Stimulated activated CD4-positive, alpha-beta T cell treated with anti-CD3 and anti-CD28 coated beads, Interleukin-1b, Interleukin-23, amount 100 ng/mL, for 1 hour (primary cell): ENCODE data around the gene TTYH3.
A peak's percentile ranks its signal among the peaks of the same experiment; 100 is the strongest.
"Not testable (repeated sequence)": the region's sequence is repeated elsewhere in the genome, so short reads cannot be mapped to it uniquely, and the experiment has no call there.

ENCODE experiments used
- DNase-seq, 2 donors: peaks; one replicate each; pipeline ENCODE4 v3.0.0-alpha.2; 2020; ENCODE audit warnings: low read depth in 2 of 2

TTYH3 gene

GRCh38 chr7:2665359-2665791 lies 33.6 kb downstream of the TTYH3 start:
- no peak for DNase-seq

- no peak for DNase-seq
Observed at GRCh38 chr7:2666155-2666554, 34.4 kb downstream of the TTYH3 start.

GRCh38 chr7:2666588-2667250 lies 34.9 kb downstream of the TTYH3 start:
- no peak for DNase-seq

- no peak for DNase-seq
Observed at GRCh38 chr7:2667843-2668242, 36.1 kb downstream of the TTYH3 start.

- DNase-seq: no peak
Observed at GRCh38 chr7:2668401-2668800, 36.6 kb downstream of the TTYH3 start.

- DNase-seq: no peak
Observed at GRCh38 chr7:2670171-2670570, 38.4 kb downstream of the TTYH3 start.

- DNase-seq: peak; percentile 32 to 47
Observed at GRCh38 chr7:2670720-2671391, 39.1 kb downstream of the TTYH3 start.

GRCh38 chr7:2673214-2673613 lies 41.4 kb downstream of the TTYH3 start:
- not testable (repeated sequence) for DNase-seq

- no peak for DNase-seq
Observed at GRCh38 chr7:2673934-2674333, 42.1 kb downstream of the TTYH3 start.

GRCh38 chr7:2675256-2675764 lies 43.5 kb downstream of the TTYH3 start:
- DNase-seq: no peak

- DNase-seq: not testable (repeated sequence)
Observed at GRCh38 chr7:2676576-2676975, 44.8 kb downstream of the TTYH3 start.

- not testable (repeated sequence) for DNase-seq
Observed at GRCh38 chr7:2678454-2678853, 46.7 kb downstream of the TTYH3 start.

- DNase-seq: not testable (repeated sequence)
Observed at GRCh38 chr7:2679135-2680127, 47.6 kb downstream of the TTYH3 start.

- DNase-seq: no peak
Observed at GRCh38 chr7:2680256-2680655, 48.5 kb downstream of the TTYH3 start.

GRCh38 chr7:2680792-2681490 lies 49.2 kb downstream of the TTYH3 start:
- DNase-seq: peak; percentile 17 to 20

- no peak for DNase-seq
Observed at GRCh38 chr7:2681929-2682799, 50.4 kb downstream of the TTYH3 start.

- DNase-seq: no peak
Observed at GRCh38 chr7:2684501-2684900, 52.7 kb downstream of the TTYH3 start.

- DNase-seq: no peak
Observed at GRCh38 chr7:2686101-2686500, 54.3 kb downstream of the TTYH3 start.

GRCh38 chr7:2687338-2687869 lies 55.6 kb downstream of the TTYH3 start:
- no peak for DNase-seq

- DNase-seq: no peak
Observed at GRCh38 chr7:2687881-2688318, 56.1 kb downstream of the TTYH3 start, which contains the start of gene AMZ1. AMZ1 (plus strand) TSS chr7:2688202; CDS start chr7:2700452, 12,250 bp downstream.
